ENCODE data around the gene PDE11A. TPM values are rescaled to one million over a fixed set of nuclear protein-coding genes. Genes with fewer than 3 reads are reported as not detected.

PDE11A gene
- total and polyA plus RNA-seq, 2 experiments from 2014 or later: 1.7 to 3.6 TPM

GRCh38 chr2:177610813-177611212 is 461.8 kb downstream of the PDE11A start:
- TF ChIP-seq CTCF (IDR thresholded peaks at IDR 0.05; ENCODE audit: low read depth, low read length): no peak

GRCh38 chr2:177606636-177607035 is 465.9 kb downstream of the PDE11A start:
- Histone ChIP-seq H3K27ac (no peak overlapping the region), H3K9me3 (ENCODE audit: low read depth) (no peaks in the 10 kb centered on the region), H3K4me1 (ENCODE audit: low read depth) (peaks cover 12% of the 10 kb centered on the region), H3K4me3 (no peak overlapping the region), H3K36me3 (no peaks in the 10 kb centered on the region), H3K27me3 (no peaks in the 10 kb centered on the region)
- no peak for TF ChIP-seq CTCF (IDR thresholded peaks at IDR 0.05; ENCODE audit: low read depth, low read length)
- DNase-seq (ENCODE audit: low read depth in 1 of 2, low spot score in 1 of 2): peak in 1 of 2 donors; percentile 41

More at GRCh38 chr2:177610813-177611212, 461.8 kb downstream of the PDE11A start:
- DNase-seq (ENCODE audit: low read depth in 1 of 2, low spot score in 1 of 2): no peak
- Histone ChIP-seq H3K4me1 (ENCODE audit: low read depth) (peaks cover 23% of the 10 kb centered on the region), H3K4me3 (no peak overlapping the region), H3K27me3 (no peaks in the 10 kb centered on the region), H3K27ac (no peak overlapping the region), H3K9me3 (ENCODE audit: low read depth) (no peaks in the 10 kb centered on the region), H3K36me3 (no peaks in the 10 kb centered on the region)

GRCh38 chr2:177604271-177605065 is 468.1 kb downstream of the PDE11A start:
- H3K4me1 ChIP-seq (ENCODE audit: low read depth): no peaks in the 10 kb centered on the region
- H3K27ac ChIP-seq: no peak overlapping the region
- H3K27me3 ChIP-seq: no peaks in the 10 kb centered on the region
- no peaks in the 10 kb centered on the region for H3K36me3 ChIP-seq
- H3K9me3 ChIP-seq (ENCODE audit: low read depth): no peaks in the 10 kb centered on the region
- peak; percentile 75 for TF ChIP-seq CTCF (IDR thresholded peaks at IDR 0.05; ENCODE audit: low read depth, low read length)
- peak; percentile 69 to 83 for DNase-seq (ENCODE audit: low read depth in 1 of 2, low spot score in 1 of 2)
- no peak overlapping the region for H3K4me3 ChIP-seq

- Histone ChIP-seq H3K4me1 (ENCODE audit: low read depth) (peaks cover 2% of the 10 kb centered on the region), H3K27me3 (no peaks in the 10 kb centered on the region), H3K27ac (no peak overlapping the region), H3K9me3 (ENCODE audit: low read depth) (no peaks in the 10 kb centered on the region), H3K4me3 (no peak overlapping the region), H3K36me3 (no peaks in the 10 kb centered on the region)
- DNase-seq (ENCODE audit: low read depth in 1 of 2, low spot score in 1 of 2): no peak
- no peak for TF ChIP-seq CTCF (IDR thresholded peaks at IDR 0.05; ENCODE audit: low read depth, low read length)
Observed at GRCh38 chr2:177603768-177604167, 468.8 kb downstream of the PDE11A start.

- H3K4me3 ChIP-seq: no peak overlapping the region
- H3K9me3 ChIP-seq (ENCODE audit: low read depth): no peaks in the 10 kb centered on the region
- H3K36me3 ChIP-seq: no peaks in the 10 kb centered on the region
- H3K27me3 ChIP-seq: no peaks in the 10 kb centered on the region
- no peak for DNase-seq (ENCODE audit: low read depth in 1 of 2, low spot score in 1 of 2)
- no peak overlapping the region for H3K27ac ChIP-seq
- TF ChIP-seq CTCF (IDR thresholded peaks at IDR 0.05; ENCODE audit: low read depth, low read length): no peak
- H3K4me1 ChIP-seq (ENCODE audit: low read depth): peaks cover 4% of the 10 kb centered on the region
Observed at GRCh38 chr2:177603181-177603580, 469.4 kb downstream of the PDE11A start.
